ENCODE results near the gene NPR2. TPM values are rescaled to one million over a fixed set of nuclear protein-coding genes. Genes with fewer than 3 reads are reported as not detected.

The NPR2 gene
- total and polyA plus RNA-seq, 2 donors (not counting 3 experiments of a cell fraction or from before 2014, with no cell fraction given), result 16.4 to 25.6 TPM

DNA sequence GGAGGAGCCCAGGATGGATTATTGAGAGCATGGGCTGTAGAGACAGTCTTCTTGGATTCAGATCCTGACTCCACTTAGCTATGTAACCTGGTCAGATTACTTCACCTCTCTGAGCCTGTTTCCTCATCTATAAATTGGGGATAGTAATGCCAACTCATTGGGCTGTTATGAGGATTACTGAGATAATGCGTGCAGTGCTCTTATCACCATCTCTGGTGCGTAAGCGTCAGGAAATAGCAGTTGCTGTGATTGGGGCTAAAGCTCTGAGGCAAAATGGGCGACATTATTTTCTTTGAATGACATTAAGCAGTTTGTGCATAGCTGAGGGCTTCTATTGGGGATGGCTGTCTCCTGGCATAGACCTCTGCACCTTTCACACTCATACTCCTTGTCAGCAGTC, 36.3 kb upstream of the NPR2 start:
- Histone ChIP-seq H3K4me3 (replicated peaks in 1 of 3; ENCODE audit: insufficient read depth in 1 of 3, low read depth in 1 of 3, low read length in 3 of 3) (no peak overlapping the region), H3K27me3 (ENCODE audit: control insufficient read depth in 2 of 2, insufficient read depth in 2 of 2, low read length in 2 of 2) (no peaks in the 10 kb centered on the region), H3K27ac (ENCODE audit: insufficient read depth, low read depth, low read length) (peak overlapping the region; percentile 97), H3K4me2 (ENCODE audit: insufficient read depth, low read length) (peak overlapping the region; percentile 18), H3K9me1 (replicated peaks; ENCODE audit: control insufficient read depth, extremely low read depth, insufficient read depth, low read length) (no peaks in the 10 kb centered on the region), H3K79me2 (ENCODE audit: control insufficient read depth, insufficient read depth, low read length) (peaks cover 7% of the 10 kb centered on the region), H3K9me3 (replicated peaks; ENCODE audit: control insufficient read depth, insufficient read depth, low read length) (no peaks in the 10 kb centered on the region), H2AFZ (ENCODE audit: low read depth, low read length) (no peak overlapping the region), H3K36me3 (ENCODE audit: control insufficient read depth in 2 of 2, extremely low read depth in 1 of 2, insufficient read depth in 2 of 2, low read length in 2 of 2) (peaks cover 0 to 2% of the 10 kb centered on the region in 2 experiments), H4K20me1 (replicated peaks; ENCODE audit: control insufficient read depth, extremely low read depth, insufficient read depth, low read length) (no peaks in the 10 kb centered on the region), H3K4me1 (ENCODE audit: control insufficient read depth, extremely low read depth, insufficient read depth, low read length) (peaks cover 91% of the 10 kb centered on the region), H3K9ac (replicated peaks; ENCODE audit: extremely low read depth, insufficient read depth, low read length) (peak overlapping the region; percentile 25)
- ChIA-PET CTCF (interaction anchor here (1.2 to 7.2 kb wide), 12 partner anchors 10 to 127 kb away, joined by 3 to 62 read pairs (median 12); partner anchors contain the start of gene NPR2), POLR2A (interaction anchor here (1.2 kb wide), 1 partner anchor 8 kb away, joined by 4 read pairs; no protein-coding TSS in a partner anchor)
- BruUV-seq (replicated peaks), result no TSS peak
- FAIRE-seq (peak; percentile 84), DNase-seq (ENCODE audit: low read depth, low spot score) (peak; percentile 47)
- intact Hi-C loops (cut with micrococcal nuclease), result no loop called here
- dilution Hi-C loops (cut with MboI; ENCODE audit: extremely low pct_ligation_motif_present, low sequenced_read_pairs), result no loop called here
- TF ChIP-seq, protein P1, sequence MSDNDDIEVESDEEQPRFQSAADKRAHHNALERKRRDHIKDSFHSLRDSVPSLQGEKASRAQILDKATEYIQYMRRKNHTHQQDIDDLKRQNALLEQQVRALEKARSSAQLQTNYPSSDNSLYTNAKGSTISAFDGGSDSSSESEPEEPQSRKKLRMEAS (IDR thresholded peaks at IDR 0.05; ENCODE audit: insufficient read depth, insufficient read length), result no peak
- TF ChIP-seq GATA2 (IDR thresholded peaks at IDR 0.05; ENCODE audit: insufficient read depth, insufficient read length, low read depth, low read length), result peak; percentile 95
- TF ChIP-seq EZH2 (IDR thresholded peaks at IDR 0.05; ENCODE audit: borderline replicate concordance, low read depth, low read length, severe bottlenecking), result no peak
- no peak for TF ChIP-seq MYC (IDR thresholded peaks at IDR 0.05; ENCODE audit: low read depth, low read length)
- no peak for TF ChIP-seq POLR2A (IDR thresholded peaks at IDR 0.05; ENCODE audit: low read depth, low read length)
- TF ChIP-seq POLR2AphosphoS5 (IDR thresholded peaks at IDR 0.05; ENCODE audit: insufficient read depth, low read depth, low read length), result no peak
- TF ChIP-seq JUN (IDR thresholded peaks at IDR 0.05; ENCODE audit: borderline replicate concordance, insufficient read depth, insufficient read length, low read depth), result peak; percentile 26
- no peak for TF ChIP-seq FOS (IDR thresholded peaks at IDR 0.05; ENCODE audit: borderline replicate concordance, insufficient read depth, low read length)
